Middle frontal gyrus (tissue), 1 donor: Measurements from ENCODE around the gene ETFRF1.

Experiments used
- DNase-seq: peaks from one replicate; pipeline ENCODE4 v3.0.0-alpha.2; 2015; ENCODE audit warnings: low spot score; ENCODE audit errors: extremely low spot score

The ETFRF1 gene

GRCh38 chr12:25213338-25213737 is 18.3 kb downstream of the ETFRF1 start:
- no peak for DNase-seq

DNA sequence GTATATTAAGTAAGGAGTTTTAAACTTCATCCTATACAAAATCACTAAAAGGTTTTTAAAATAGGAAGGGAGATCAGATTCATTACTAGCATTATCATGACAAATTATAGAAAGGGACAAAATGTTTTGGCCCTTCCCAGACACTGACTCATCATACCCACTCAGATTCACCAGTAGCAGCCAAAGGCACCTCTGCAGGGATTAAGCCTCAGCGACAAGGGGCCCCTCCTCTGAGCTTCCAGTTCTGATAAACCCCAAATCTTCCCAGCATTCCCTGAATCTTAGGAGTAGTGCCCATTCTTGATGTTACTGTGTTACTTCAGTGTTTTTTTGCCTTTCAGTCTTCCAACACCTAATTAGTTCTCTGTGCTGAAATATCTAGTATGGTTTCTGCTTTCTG is 41.2 kb downstream of the ETFRF1 start:
- DNase-seq, result no peak

GRCh38 chr12:25236626-25237025 is 41.6 kb downstream of the ETFRF1 start:
- DNase-seq, result no peak

DNA sequence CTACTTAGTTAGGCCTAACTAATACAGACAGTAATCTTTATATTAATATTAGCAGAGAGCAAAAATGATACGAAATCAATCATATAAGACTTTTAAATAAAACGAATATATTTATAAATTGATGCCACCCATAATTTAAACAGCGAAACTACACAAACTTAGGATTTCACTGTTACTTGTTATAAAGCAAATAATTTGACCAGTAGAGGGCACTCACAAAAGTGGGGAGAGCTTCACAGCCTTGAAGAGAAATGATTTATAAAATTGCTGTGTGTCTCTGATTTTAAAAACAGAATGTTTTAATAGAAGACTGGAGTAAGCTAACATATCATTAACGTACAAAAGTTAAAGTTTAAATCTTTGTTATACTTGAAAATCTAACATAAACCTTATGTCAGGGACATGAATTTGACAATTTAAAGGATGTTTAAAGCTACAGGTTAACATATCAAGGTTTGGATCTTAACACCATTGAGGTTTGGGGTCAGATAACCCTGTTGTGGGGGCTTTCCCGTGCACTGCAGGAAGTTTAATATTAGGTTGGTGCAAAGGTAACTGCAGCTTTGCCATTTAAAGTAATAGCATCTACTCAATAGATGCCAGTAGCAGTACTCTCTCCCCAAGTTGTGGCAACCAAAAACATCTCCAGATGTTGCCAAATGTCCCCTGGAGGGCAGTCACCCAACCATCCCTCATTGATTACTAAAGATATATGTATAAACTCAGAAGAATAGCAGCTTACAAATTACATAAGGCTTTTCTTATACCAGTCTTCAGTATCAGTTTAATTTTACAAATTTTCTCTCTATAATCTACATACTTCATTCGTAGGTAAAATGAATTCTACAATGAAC is 46.4 kb downstream of the ETFRF1 start:
- no peak for DNase-seq

GRCh38 chr12:25242981-25243679 is 48.1 kb downstream of the ETFRF1 start:
- DNase-seq, result no peak

- no peak for DNase-seq
Measured at GRCh38 chr12:25243680-25243990, 48.6 kb downstream of the ETFRF1 start.

GRCh38 chr12:25245491-25245890 is 50.5 kb downstream of the ETFRF1 start:
- DNase-seq, result no peak

GRCh38 chr12:25248137-25248536 is 53.1 kb downstream of the ETFRF1 start:
- DNase-seq, result no peak

DNA sequence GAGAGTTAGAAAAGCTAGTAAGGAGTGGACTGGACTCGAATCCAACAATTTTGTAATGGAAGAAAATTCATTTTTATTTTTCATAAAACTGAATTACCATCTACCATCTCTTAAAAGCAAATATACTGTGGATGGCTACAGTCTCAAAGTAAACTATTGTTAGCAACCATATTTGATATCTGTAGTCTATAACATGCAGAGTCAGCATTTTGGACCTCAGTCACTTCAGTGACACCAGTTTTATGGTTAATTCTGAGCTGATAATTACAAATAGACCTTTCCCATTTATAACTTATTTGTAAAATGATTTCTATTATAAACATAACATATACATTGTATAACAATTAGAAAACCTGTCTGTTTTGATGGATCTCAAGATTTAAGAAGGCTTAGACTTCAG is 53.7 kb downstream of the ETFRF1 start:
- DNase-seq, result no peak

GRCh38 chr12:25249931-25250738 is 55.1 kb downstream of the ETFRF1 start:
- no peak for DNase-seq

GRCh38 chr12:25250744-25251730 is 56.0 kb downstream of the ETFRF1 start, which contains the start of gene KRAS:
Gene KRAS (minus strand): TSS chr12:25250929.
- DNase-seq, result peak; percentile 89

GRCh38 chr12:25251769-25252168 is 56.7 kb downstream of the ETFRF1 start:
- DNase-seq, result no peak

DNA sequence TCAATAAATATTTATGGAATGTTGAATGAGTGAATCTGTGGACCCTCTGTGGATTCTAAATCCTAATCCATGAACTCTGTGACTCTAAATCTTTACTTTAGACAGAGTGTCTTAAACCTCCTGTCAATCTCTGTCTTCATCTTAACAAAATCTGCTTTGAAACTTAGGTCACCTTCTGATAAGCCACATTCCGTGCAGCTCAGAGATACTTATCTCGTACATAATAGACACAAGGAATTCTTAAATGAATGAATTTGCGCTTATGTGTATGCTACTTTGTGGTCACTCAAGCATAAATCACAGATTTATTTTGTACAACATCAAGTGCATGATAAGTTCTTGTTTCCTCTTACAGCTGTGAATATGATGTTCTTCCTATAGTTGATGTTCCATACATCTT is 57.9 kb downstream of the ETFRF1 start:
- no peak for DNase-seq

- DNase-seq, result no peak
Measured at GRCh38 chr12:25253371-25254068, 58.5 kb downstream of the ETFRF1 start.

- no peak for DNase-seq
Measured at GRCh38 chr12:25254271-25254880, 59.3 kb downstream of the ETFRF1 start.
